HG02870 (cell line): ENCODE measurements around the gene SPIC.
"Not testable (repeated sequence)": the region's sequence is repeated elsewhere in the genome, so short reads cannot be mapped to it uniquely, and the experiment has no call there.

Experiments
- ATAC-seq: cut with Tn5 transposase; IDR thresholded peaks from one replicate; pipeline ENCODE4 v1.9.1; 2021; ENCODE audit warnings: mild to moderate bottlenecking, moderate library complexity; ENCODE audit not compliant: unreplicated experiment

The SPIC gene

DNA sequence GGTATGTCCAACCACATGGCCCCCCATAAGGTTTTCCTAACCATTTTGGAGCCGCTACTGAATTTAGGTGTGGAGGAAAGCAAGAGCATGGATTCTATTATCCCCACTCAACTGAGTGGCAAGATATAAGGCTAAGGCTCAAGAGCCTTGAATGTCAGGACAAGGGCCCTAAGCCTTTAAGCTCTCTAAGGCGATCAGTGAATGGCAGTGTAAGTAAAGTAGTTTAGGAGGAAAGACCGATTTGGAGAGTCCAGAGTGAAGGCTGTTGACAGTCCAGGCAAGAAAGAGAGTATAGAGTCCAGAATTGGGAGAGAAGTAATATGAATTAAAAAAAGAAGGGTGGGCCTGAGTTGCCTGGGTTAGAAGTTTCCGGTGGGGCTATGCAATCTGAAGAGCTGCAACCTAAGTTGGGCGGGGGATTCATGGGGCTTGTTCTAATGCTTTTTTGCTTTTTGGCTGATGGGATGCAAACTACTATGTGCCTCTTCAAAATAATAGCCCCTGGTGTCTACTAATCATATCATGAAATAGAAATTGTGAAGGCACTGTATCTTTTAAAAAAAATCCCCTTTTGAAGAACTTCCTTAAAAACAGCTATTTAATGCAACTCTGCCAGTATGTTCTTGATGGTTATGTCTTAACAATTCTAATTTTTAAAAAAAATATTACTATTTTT, at the start of gene SPIC:
Gene SPIC (plus strand): TSS at position 626 of the 676 bp plus-strand sequence. CDS start 1,569 bp downstream, outside the sequence.
- no peak for ATAC-seq

DNA sequence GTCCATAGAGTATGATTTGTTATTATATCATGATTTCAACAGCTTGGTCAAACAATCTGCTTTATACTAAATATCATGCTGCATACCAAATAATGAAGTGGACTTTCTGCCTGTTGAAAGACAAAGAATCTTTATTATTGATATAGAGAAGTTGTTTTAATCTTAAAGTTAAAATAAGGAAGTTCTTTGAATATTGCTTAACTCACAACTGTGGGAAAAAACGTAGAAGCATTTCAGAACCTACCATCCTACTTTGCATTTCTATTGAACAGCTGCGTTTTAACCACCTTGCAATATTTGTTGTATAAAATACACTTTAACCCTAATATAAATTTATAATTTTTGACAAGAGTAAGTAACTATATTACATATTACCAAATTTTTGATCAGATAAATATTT, 44.7 kb upstream of the SPIC start:
- ATAC-seq = no peak

GRCh38 chr12:101436136-101436535, 39.0 kb upstream of the SPIC start:
- no peak for ATAC-seq

DNA sequence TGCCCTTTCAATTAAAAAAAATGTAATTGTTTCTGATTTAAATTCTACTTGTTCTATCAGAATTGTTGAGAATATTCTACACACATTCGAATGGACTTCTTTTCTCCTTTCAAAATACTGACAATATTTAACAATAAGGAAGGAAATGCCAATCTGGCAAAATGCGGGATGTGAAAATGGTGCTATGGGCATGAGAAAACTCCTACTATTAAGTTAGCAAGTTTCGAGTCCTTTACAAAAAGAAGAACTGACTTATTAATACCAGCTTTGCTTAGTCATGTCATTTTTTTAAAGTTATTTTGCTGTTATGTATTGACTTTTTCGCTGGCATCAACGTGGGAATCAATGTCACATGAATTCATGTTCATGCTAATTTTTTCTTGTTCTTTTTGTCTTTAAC, 35.9 kb upstream of the SPIC start:
- ATAC-seq = no peak

DNA sequence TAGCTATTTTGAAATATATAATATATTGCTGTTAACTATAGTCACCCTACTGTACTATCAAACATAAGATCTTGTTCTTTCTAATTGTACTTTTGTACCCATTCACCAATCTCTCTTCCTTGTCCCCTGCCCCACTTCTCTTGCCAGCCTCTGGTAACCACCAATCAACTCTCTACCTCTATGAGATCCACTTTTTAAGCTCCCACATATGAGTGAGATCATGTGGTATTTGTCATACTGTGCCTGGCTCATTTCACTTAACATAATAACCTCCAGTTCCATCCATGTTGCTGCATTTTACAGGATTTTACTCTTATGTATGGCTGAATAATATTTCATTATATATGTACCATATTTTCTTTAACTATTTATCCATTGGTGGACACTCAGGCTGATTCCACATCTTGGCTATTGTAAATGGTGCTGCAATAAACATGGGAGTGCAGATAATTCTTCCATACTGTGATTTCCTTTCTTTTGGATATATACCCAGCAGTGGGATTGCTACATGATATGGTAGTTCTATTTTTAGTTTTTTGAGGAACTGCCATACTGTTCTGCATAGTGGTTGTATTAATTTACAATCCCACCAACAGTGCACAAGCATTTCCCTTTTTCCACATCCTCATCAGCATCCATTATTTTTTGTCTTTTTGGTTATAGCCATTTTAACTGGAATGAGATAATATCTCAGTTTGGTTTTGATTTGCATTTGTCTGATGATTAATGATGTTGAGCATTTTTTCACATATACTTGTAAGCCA, 33.5 kb upstream of the SPIC start:
- no peak for ATAC-seq

DNA sequence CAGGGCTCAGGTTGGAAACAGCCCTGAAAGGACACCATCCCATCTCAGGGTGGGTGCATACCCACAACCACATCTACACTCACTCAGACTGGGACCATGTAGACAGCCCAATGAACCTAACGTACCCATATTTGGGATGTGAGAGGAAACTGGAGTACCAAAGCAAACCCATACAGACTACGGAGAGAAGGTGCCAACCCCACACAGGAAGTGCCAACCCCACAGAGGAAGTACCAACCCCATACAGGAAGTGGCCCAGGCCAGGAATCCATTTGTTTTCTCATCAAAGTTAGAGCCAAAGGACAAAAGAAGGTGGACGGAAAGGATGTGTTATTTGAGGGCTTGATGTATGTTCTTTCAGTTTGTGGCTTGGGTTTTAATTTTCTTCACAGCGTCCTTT, 19.5 kb upstream of the SPIC start:
- ATAC-seq = no peak

DNA sequence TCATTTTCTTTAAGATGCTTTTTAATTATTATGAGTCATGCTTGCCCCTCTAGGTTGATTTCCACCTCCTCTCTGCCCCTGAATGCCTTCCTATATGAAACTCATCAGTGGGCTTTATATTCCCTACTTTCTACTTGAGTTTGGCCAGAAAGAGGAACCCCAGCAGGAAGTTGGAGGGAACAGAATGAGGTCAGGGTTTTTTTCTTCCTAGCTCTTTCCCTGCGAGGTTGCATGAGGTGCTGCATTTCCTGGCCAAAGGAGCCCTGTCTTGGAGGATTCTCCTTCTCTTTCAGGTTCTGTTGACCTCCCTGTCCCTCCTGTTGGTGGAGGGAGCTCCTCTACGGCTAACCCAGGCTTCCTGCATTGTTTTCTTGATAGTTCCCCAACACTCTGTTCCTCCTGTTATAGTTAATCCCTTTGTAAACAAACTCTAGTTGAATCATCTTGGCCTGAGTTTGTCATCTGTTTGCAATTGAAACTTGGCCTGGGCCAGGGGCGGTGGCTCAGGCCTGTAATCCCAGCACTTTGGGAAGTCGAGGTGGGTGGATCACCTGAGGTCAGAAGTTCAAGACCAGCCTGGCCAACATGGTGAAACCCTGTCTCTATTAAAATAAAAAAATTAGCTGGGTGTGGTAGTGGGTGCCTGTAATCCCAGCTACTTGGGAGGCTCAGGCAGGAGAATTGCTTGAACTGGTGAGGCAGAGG, 15.3 kb upstream of the SPIC start:
- ATAC-seq = no peak

- ATAC-seq = no peak
Observed at GRCh38 chr12:101468948-101469347, 6.2 kb upstream of the SPIC start.

- ATAC-seq = no peak
Observed at GRCh38 chr12:101470939-101471338, 4.2 kb upstream of the SPIC start.

GRCh38 chr12:101471878-101472277, 3.3 kb upstream of the SPIC start:
- ATAC-seq = not testable (repeated sequence)

DNA sequence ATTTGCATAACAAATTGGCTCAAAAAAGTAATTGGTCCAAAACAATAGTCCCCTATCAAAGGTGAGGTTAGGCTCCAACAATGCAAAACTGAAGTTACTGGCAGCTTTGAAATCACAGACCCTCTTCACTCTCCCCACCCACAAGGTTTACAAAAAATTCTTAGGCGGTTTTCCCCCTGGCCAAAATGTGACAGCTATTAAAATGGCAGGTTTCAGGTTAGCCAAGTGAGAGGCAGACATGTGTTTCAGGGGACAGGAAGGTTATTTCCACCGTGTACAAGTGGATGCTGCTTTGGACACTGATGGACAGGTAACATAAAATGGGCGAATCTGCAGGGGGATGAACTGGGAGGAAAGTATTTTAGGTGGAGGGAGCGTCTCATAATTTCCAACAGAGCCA, 888 bp upstream of the SPIC start:
- ATAC-seq = no peak

DNA sequence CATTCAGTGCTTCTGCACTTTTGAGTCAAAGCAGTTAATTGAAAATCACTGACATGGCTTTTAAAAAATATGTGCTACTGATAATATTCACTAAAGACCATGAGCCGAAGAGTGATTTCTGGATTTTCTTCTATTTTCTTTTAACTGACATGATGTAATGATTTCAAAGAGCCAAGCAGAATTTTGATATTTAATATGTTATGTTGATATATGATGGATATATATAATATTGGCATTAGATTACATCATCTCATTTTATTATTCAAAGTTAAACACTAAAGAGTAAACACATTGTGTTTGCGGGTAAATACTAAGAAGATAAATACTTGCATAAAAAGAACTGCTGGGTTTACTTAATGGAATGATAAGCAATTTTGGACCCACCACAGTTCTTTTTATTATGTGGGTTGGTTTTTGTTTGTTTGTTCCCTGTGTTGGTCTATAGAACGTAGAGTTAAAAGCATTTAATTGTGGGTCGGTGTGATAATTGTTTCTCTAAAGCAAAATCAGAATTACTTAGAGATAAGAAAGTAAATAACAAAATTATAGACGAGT, 692 bp downstream of the SPIC start:
- no peak for ATAC-seq

GRCh38 chr12:101480849-101481248, 5.7 kb downstream of the SPIC start:
- no peak for ATAC-seq

DNA sequence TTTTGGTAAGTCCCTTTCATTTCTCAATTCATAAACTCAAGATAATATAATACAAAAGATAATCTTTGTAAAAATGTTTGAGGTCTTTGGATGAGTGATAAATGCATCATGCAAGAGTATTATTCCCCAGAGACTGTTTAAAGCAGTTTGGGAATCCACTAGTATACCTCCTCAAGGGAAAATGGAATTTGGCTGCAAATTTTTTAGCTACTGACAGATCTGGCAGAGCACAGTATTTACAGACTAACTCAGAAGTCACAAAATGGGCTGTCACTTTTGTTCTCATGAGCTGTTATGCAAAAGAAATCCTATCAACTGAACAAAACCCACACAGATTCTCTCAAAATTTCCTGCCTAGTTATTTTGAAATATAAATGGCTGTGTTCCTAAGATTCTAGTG, 9.9 kb downstream of the SPIC start:
- no peak for ATAC-seq

DNA sequence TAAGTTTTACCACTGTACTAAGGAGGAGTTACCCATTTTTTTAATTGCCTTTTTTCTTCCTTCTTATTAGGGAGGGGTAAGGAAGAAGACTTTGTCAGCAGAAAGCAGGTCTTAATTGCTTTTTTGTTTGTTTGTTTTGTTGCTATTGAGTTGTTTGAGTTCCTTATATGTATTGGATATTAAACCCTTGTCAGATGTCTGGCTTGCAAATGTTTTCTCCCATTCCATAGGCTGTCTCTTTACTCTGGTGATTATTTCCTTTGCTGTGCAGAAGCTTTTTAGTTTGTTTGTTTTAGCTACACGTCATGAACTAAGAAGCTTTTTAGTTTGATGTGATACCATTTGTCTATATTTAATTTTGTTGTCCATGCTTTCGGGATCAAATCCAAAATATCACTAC, 13.3 kb downstream of the SPIC start:
- ATAC-seq = no peak

- ATAC-seq = no peak
Observed at GRCh38 chr12:101490286-101490920, 15.3 kb downstream of the SPIC start.

DNA sequence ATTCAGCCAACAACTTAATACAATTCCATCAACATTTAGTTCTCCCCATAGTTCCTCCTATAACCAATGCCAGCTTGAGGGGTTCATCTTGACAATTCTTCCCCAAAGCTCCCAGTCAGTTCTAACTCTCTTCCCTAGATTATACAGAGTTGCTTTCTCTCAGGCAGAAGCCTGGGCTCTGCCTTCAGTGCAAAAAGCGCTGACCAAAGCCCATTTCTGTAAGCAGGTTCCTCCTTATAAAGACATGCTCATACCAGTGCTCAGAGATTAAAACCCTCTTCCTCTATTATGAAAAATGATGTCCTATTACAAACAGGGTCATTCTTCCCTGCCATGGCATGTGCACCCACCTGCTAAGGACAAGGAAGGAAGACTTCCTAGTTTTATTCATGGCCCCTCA, 16.2 kb downstream of the SPIC start:
- no peak for ATAC-seq

- no peak for ATAC-seq
Observed at GRCh38 chr12:101493556-101493955, 18.4 kb downstream of the SPIC start.

DNA sequence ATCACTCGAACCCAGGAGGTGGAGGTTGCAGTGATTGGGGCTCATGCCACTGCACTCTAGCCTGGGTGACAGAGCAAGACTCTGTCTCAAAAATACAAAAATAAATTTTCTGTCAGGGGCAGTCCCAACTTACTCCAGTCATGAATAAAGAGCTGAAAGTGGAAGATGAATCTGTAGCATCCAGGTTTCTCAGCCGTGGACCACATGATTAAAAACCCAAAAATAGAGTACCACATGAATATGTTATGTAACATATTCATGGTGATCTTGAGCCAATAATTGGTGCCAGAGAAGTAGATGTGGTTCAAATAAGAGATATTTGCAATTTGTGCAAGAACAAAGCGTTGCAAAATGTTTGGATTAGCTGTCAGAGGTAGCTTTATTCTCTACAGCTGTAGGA, 23.1 kb downstream of the SPIC start:
- no peak for ATAC-seq

DNA sequence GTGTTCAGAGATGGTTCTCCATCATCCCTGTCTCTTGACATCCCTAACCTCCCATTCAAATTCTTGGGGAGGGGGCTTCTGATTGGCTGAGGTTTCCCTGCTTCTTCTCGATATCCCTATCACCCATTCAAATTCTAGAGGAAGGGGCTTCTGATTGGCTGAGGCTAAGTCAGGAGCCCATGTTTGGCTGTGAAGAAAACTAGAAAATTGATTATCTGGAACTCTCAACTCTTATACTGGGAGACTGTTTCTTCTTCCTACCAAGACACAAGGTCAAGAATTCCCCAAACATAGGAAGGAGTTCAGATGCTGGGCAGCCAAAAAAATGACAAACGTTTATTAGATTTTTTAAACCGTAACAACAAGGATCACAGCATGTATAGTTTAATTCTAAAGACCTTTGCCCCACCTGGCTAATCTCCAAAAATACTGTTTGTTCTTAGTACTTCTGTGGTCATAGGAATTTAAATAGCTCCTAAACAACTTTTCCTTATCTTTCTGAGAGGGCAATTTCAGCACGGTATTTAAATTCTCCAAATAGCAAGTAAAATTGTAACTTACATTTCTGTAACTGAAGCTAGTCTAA, 26.4 kb downstream of the SPIC start:
- ATAC-seq = no peak

- ATAC-seq = no peak
Observed at GRCh38 chr12:101521136-101521535, 46.0 kb downstream of the SPIC start.
